HG02763 (cell line): Measurements from ENCODE around the gene PDILT.

Source experiments
- ATAC-seq: cut with Tn5 transposase; IDR thresholded peaks from one replicate; pipeline ENCODE4 v1.9.1; 2021; ENCODE audit warnings: mild to moderate bottlenecking, moderate library complexity; ENCODE audit not compliant: unreplicated experiment

PDILT gene

GRCh38 chr16:20372701-20373100 is 31.8 kb downstream of the PDILT start:
- ATAC-seq, result no peak

- no peak for ATAC-seq
Observed at GRCh38 chr16:20369452-20370054, 35.0 kb downstream of the PDILT start.

GRCh38 chr16:20364051-20364450 is 40.5 kb downstream of the PDILT start:
- ATAC-seq, result no peak

GRCh38 chr16:20363191-20363590 is 41.3 kb downstream of the PDILT start:
- no peak for ATAC-seq

- ATAC-seq, result no peak
Observed at GRCh38 chr16:20359997-20360396, 44.5 kb downstream of the PDILT start.

GRCh38 chr16:20355114-20355782 is 49.3 kb downstream of the PDILT start:
- ATAC-seq, result no peak

- ATAC-seq, result no peak
Observed at GRCh38 chr16:20353379-20353778, 51.2 kb downstream of the PDILT start.

- ATAC-seq, result no peak
Observed at GRCh38 chr16:20352615-20353014, 51.9 kb downstream of the PDILT start, which contains the start of gene UMOD. UMOD (minus strand) TSS chr16:20352715; CDS start chr16:20350737, 1,978 bp downstream.

- no peak for ATAC-seq
Observed at GRCh38 chr16:20349615-20350014, 54.9 kb downstream of the PDILT start.

- no peak for ATAC-seq
Observed at GRCh38 chr16:20348365-20349185, 56.0 kb downstream of the PDILT start.

GRCh38 chr16:20347666-20348364 is 56.7 kb downstream of the PDILT start:
- no peak for ATAC-seq

- no peak for ATAC-seq
Observed at GRCh38 chr16:20344611-20345010, 59.9 kb downstream of the PDILT start.

GRCh38 chr16:20339744-20340143 is 64.8 kb downstream of the PDILT start:
- no peak for ATAC-seq

- no peak for ATAC-seq
Observed at GRCh38 chr16:20336955-20337354, 67.6 kb downstream of the PDILT start.

- no peak for ATAC-seq
Observed at GRCh38 chr16:20334396-20334795, 70.1 kb downstream of the PDILT start.

GRCh38 chr16:20333120-20333519 is 71.4 kb downstream of the PDILT start:
- ATAC-seq, result no peak

GRCh38 chr16:20332411-20332810 is 72.1 kb downstream of the PDILT start:
- ATAC-seq, result no peak

GRCh38 chr16:20331635-20332034 is 72.9 kb downstream of the PDILT start:
- ATAC-seq, result no peak

GRCh38 chr16:20329392-20330138 is 75.0 kb downstream of the PDILT start:
- ATAC-seq, result no peak

- ATAC-seq, result no peak
Observed at GRCh38 chr16:20327444-20328041, 77.0 kb downstream of the PDILT start, which contains the start of gene GP2. GP2 (minus strand) TSS chr16:20327513; CDS start chr16:20326431, 1,082 bp downstream.
